Dermis blood vessel endothelial cell (primary cell): ENCODE measurements around the gene NKIRAS2. TPM values are rescaled to one million over a fixed set of nuclear protein-coding genes. Genes with fewer than 3 reads are reported as not detected.

ENCODE experiments used
- DNase-seq: peaks from one replicate; pipeline ENCODE4 v3.0.0; 2010
- total RNA-seq: library from RNA; depleted of rRNA; stranded (reverse); fragments of >200 nt; gene quantifications from 2 replicates; pipeline ENCODE4 v1.2.3, GENCODE V29; 2014

Gene NKIRAS2
- total RNA-seq, 1 donor from 2014 or later, result 44.2 TPM

GRCh38 chr17:42058063-42058462, 38.2 kb downstream of the NKIRAS2 start:
- no peak for DNase-seq

DNA sequence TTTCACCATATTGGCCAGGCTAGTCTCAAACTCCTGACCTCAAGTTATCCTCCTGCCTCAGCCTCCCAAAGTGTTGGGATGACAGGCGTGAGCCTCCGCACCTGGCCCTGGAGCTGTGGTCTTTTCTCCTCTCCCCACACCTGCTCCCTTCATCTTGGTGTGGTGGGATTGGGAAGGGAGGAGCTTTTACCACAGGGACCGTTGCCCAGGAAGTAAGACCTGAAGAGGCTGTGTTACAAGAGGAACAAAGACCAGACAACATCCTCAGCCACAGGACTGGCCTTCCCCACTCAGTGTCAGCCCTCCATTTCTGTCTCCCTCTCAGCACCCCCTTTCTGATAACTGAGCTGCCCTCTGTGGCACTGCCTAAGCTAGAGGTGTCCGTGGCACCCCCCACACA, 39.9 kb downstream of the NKIRAS2 start:
- DNase-seq, result no peak

DNA sequence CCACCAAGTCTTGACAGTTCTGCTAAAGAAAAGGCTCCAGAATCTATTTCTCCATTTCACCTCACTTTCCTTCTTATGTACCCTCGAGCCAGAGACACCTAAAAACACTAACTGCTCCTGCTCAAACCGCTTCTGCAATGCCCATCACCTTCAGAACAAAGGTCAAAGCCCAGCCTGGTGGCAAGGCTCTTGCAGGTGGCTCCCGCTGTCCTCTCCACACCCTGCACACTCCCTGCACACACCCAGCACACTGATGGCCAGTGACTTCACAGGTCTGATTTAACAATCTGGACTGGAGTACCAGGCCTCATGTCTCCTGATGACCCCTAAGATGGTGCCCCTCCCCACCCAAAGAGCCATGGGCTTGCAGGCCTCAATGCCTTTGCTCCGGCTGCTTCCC, 40.3 kb downstream of the NKIRAS2 start:
- no peak for DNase-seq

DNA sequence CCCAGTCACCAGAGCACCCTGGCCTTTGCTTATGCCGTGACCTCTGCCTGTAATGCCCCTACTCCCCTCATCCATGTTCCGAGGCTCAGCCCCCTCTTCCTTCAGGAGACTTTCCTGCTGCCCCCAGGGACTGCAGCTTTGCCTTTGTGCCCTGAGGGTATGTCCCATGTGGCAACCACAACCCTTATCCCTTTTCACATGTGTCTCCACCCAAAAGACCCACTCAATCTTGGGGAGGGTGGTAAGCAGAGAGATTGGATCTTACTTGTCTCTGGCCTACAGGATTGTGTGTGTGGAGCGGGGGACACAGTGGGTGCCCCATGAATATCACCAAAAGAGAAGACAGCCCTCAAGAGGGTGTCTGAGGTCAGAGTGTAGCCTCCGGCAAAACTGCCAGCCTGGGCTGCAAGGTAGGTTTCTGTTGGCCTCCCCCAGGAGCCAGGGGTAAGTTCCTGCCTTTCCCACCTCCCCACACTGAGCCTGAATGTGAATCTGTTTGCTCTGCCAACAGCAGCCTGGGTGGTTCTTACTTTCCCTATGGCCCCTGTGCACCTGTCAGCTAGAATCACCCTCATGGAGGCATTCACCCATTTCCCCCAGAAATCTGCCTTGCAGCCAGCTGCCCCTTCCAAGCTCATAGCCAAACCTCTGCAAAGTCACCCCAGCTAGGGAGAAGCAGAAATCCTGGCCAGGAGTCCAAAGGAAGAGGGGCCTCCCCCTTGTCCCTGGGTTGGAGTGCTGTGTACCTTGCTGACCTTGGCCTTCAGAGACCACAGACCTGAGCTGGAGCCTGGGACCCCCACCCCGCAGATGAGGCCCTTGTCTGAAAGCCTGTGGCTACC, 42.0 kb downstream of the NKIRAS2 start:
- DNase-seq, result no peak

DNA sequence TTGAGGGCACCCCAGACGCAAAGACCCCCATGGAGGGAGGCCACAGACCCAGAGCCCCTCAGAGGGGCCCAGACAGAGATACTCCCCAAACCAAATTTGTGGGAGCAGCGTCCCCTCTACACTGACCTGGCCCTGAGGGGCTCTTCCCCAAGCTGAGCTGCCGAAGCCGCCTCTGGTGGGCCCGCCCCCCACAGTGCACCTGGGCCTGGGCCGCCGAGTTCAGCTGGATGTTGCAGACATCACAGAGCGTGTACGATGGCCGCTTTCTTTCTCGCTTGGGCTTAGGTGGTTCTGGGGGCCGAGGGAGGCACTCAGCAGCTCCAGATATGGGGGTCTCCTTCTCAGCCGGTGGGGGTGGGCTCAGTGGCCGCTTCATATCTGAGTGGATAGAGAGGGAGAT, 42.8 kb downstream of the NKIRAS2 start:
- no peak for DNase-seq

GRCh38 chr17:42065201-42065600, 45.3 kb downstream of the NKIRAS2 start:
- no peak for DNase-seq

- peak; percentile 71 for DNase-seq
These were observed 47.6 kb downstream of the NKIRAS2 start for GRCh38 chr17:42067371-42068091.

DNA sequence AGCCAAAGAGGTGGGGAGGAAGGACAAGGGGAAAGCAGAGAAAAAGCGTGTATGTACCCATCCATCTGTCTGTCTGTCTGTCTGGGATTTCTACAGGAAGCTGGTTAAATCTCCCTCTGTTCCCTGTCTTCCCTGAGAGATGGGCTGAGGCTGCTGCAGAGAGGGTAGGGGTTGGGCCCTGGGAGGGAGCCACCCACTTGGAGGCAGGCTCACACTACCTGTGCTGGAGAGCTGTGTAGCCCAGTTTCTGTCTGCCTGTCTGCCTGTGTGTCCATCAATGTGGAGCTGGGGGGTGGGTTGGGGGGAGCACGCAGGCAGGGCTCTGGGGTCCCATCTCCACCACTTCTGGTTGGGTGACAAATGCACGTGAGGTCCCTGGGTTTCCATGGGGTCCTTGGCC, 49.1 kb downstream of the NKIRAS2 start:
- no peak for DNase-seq

GRCh38 chr17:42071810-42072209, 51.9 kb downstream of the NKIRAS2 start:
- no peak for DNase-seq

- peak; percentile 21 for DNase-seq
These were observed 52.7 kb downstream of the NKIRAS2 start for GRCh38 chr17:42072323-42073187.

Other genes starting within 250 kb of the NKIRAS2 start
- gene JUP, start 233.4 kb upstream of the NKIRAS2 start, total RNA-seq, result 416 and 862 TPM in 2 replicates
- gene P3H4, start 208.1 kb upstream of the NKIRAS2 start, total RNA-seq, result 65.4 and 79.3 TPM in 2 replicates
- gene FKBP10, start 207.1 kb upstream of the NKIRAS2 start, total RNA-seq, result 186 and 244 TPM in 2 replicates
- 53.0 and 102 TPM in 2 replicates for gene NT5C3B, start 183.9 kb upstream of the NKIRAS2 start, total RNA-seq
- 0.05 TPM in 1 of 2 replicates, not detected in the other for gene KLHL10, start 182.3 kb upstream of the NKIRAS2 start, total RNA-seq
- gene KLHL11, start 154.7 kb upstream of the NKIRAS2 start, total RNA-seq, result 35.7 and 41.2 TPM in 2 replicates
- 195 and 384 TPM in 2 replicates for gene ACLY, start 101.1 kb upstream of the NKIRAS2 start, total RNA-seq
- 0.28 and 0.34 TPM in 2 replicates for gene ODAD4, start 89.5 kb upstream of the NKIRAS2 start, total RNA-seq
- gene CNP, start 53.3 kb upstream of the NKIRAS2 start, total RNA-seq, result 48.7 and 63.1 TPM in 2 replicates
- 68.2 and 89.0 TPM in 2 replicates for gene DNAJC7, start 2.7 kb upstream of the NKIRAS2 start, total RNA-seq
- gene C17orf113, start 30.5 kb downstream of the NKIRAS2 start, total RNA-seq, result 0.17 and 0.33 TPM in 2 replicates
- not detected in 2 replicates for gene ZNF385C, start 78.4 kb downstream of the NKIRAS2 start, total RNA-seq
- 6.9 and 10.6 TPM in 2 replicates for gene DHX58, start 92.6 kb downstream of the NKIRAS2 start, total RNA-seq
- 10.2 and 15.4 TPM in 2 replicates for gene KAT2A, start 101.3 kb downstream of the NKIRAS2 start, total RNA-seq
- gene HSPB9, start 102.7 kb downstream of the NKIRAS2 start, total RNA-seq, result 0.17 TPM in 1 of 2 replicates, not detected in the other
- 82.2 and 136 TPM in 2 replicates for gene RAB5C, start 134.9 kb downstream of the NKIRAS2 start, total RNA-seq
- gene KCNH4, start 161.1 kb downstream of the NKIRAS2 start, total RNA-seq, result under 0.01 and 0.05 TPM in 2 replicates
- gene HCRT, start 165.4 kb downstream of the NKIRAS2 start, total RNA-seq, result not detected in 2 replicates
- 28.6 and 36.5 TPM in 2 replicates for gene GHDC, start 174.4 kb downstream of the NKIRAS2 start, total RNA-seq